ENCODE measurements around the gene MPP3.

Gene MPP3

GRCh38 chr17:43832168-43832975 lies 574 bp downstream of the MPP3 start:
- Histone ChIP-seq H3K79me2 (ENCODE audit: low read length) (no peaks in the 10 kb centered on the region), H3K4me3 (ENCODE audit: low read length) (no peak overlapping the region), H3K4me1 (ENCODE audit: low read length) (peaks cover 8% of the 10 kb centered on the region), H3K27me3 (ENCODE audit: low read depth, low read length) (peaks cover 5% of the 10 kb centered on the region; the same call in 1 of the 2 replicates), H3K4me2 (ENCODE audit: low read length) (no peak overlapping the region), H3K27ac (ENCODE audit: low read length) (no peak overlapping the region), H3K9ac (ENCODE audit: low read length) (no peak overlapping the region), H2AFZ (ENCODE audit: low read depth, low read length) (no peak overlapping the region), H4K20me1 (ENCODE audit: insufficient read depth, low read length) (no peaks in the 10 kb centered on the region), H3K9me3 (ENCODE audit: insufficient read depth, low read length) (no peaks in the 10 kb centered on the region), H3K36me3 (replicated peaks; ENCODE audit: low read depth, low read length) (no peaks in the 10 kb centered on the region)
- TF ChIP-seq CTCF (IDR thresholded peaks at IDR 0.05; ENCODE audit: low read depth, low read length) (no peak), EZH2phosphoT487 (IDR thresholded peaks at IDR 0.05; ENCODE audit: low read depth) (no peak)

GRCh38 chr17:43831633-43832032 lies 1.3 kb downstream of the MPP3 start:
- TF ChIP-seq CTCF (IDR thresholded peaks at IDR 0.05; ENCODE audit: low read depth, low read length) = no peak
- TF ChIP-seq EZH2phosphoT487 (IDR thresholded peaks at IDR 0.05; ENCODE audit: low read depth) = no peak
- Histone ChIP-seq H3K9ac (ENCODE audit: low read length) (no peak overlapping the region), H3K9me3 (ENCODE audit: insufficient read depth, low read length) (no peaks in the 10 kb centered on the region), H3K36me3 (replicated peaks; ENCODE audit: low read depth, low read length) (no peaks in the 10 kb centered on the region), H3K79me2 (ENCODE audit: low read length) (no peaks in the 10 kb centered on the region), H3K4me1 (ENCODE audit: low read length) (peaks cover 8% of the 10 kb centered on the region), H2AFZ (ENCODE audit: low read depth, low read length) (no peak overlapping the region), H3K27me3 (ENCODE audit: low read depth, low read length) (peaks cover 5% of the 10 kb centered on the region; the same call in 1 of the 2 replicates), H3K4me2 (ENCODE audit: low read length) (no peak overlapping the region), H3K4me3 (ENCODE audit: low read length) (no peak overlapping the region), H4K20me1 (ENCODE audit: insufficient read depth, low read length) (no peaks in the 10 kb centered on the region), H3K27ac (ENCODE audit: low read length) (no peak overlapping the region)

- H4K20me1 ChIP-seq (ENCODE audit: insufficient read depth, low read length) = no peaks in the 10 kb centered on the region
- H3K27ac ChIP-seq (ENCODE audit: low read length) = no peak overlapping the region
- H3K9me3 ChIP-seq (ENCODE audit: insufficient read depth, low read length) = no peaks in the 10 kb centered on the region
- H3K4me2 ChIP-seq (ENCODE audit: low read length) = no peak overlapping the region
- TF ChIP-seq EZH2phosphoT487 (IDR thresholded peaks at IDR 0.05; ENCODE audit: low read depth) (no peak), CTCF (IDR thresholded peaks at IDR 0.05; ENCODE audit: low read depth, low read length) (no peak)
- H3K4me3 ChIP-seq (ENCODE audit: low read length) = no peak overlapping the region
- no peaks in the 10 kb centered on the region for H3K79me2 ChIP-seq (ENCODE audit: low read length)
- H3K9ac ChIP-seq (ENCODE audit: low read length) = no peak overlapping the region
- H3K36me3 ChIP-seq (replicated peaks; ENCODE audit: low read depth, low read length) = no peaks in the 10 kb centered on the region
- peaks cover 8% of the 10 kb centered on the region for H3K4me1 ChIP-seq (ENCODE audit: low read length)
- H2AFZ ChIP-seq (ENCODE audit: low read depth, low read length) = no peak overlapping the region
- peaks cover 5% of the 10 kb centered on the region; the same call in 1 of the 2 replicates for H3K27me3 ChIP-seq (ENCODE audit: low read depth, low read length)
Observed at GRCh38 chr17:43830510-43831140, 2.3 kb downstream of the MPP3 start.

- TF ChIP-seq CTCF (IDR thresholded peaks at IDR 0.05; ENCODE audit: low read depth, low read length) (no peak), EZH2phosphoT487 (IDR thresholded peaks at IDR 0.05; ENCODE audit: low read depth) (no peak)
- no peak overlapping the region for H3K27ac ChIP-seq (ENCODE audit: low read length)
- H3K4me3 ChIP-seq (ENCODE audit: low read length) = no peak overlapping the region
- peaks cover 5% of the 10 kb centered on the region; the same call in 1 of the 2 replicates for H3K27me3 ChIP-seq (ENCODE audit: low read depth, low read length)
- no peaks in the 10 kb centered on the region for H3K79me2 ChIP-seq (ENCODE audit: low read length)
- no peaks in the 10 kb centered on the region for H3K9me3 ChIP-seq (ENCODE audit: insufficient read depth, low read length)
- H3K4me1 ChIP-seq (ENCODE audit: low read length) = peaks cover 8% of the 10 kb centered on the region
- H3K36me3 ChIP-seq (replicated peaks; ENCODE audit: low read depth, low read length) = no peaks in the 10 kb centered on the region
- H2AFZ ChIP-seq (ENCODE audit: low read depth, low read length) = no peak overlapping the region
- H4K20me1 ChIP-seq (ENCODE audit: insufficient read depth, low read length) = no peaks in the 10 kb centered on the region
- H3K4me2 ChIP-seq (ENCODE audit: low read length) = no peak overlapping the region
- no peak overlapping the region for H3K9ac ChIP-seq (ENCODE audit: low read length)
Observed at GRCh38 chr17:43829738-43830137, 3.2 kb downstream of the MPP3 start.
